Measurements from ENCODE around the gene HDGFL3.

DNA sequence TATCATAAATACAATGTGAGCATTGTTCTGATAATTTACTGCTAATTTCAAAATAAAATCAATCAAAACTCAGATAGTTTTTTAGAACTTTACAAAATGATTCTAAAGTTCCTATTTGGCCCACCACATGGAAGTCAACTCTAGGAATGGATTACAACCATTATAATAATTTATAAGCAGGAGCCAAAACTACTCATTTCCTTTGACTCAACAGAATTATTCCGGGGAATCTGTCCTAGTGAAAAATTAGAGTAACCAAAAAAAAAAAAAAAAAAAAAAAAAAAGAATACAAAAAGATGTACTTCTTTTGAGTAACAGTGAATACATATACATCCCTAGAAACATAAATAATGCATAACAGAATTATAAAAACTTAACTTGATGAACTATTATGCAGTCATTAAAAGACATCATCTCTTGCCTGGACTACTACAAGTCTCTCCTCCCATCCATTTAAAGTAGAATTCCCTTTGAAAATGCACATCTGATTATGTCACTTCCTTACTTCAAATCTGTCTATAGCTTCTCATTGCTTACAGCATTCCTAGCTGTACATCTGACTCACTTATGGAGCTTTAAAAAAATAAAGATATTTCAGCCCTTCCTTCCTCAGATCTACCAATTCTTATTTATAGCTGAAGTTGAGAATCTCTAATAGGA is 43.4 kb downstream of the HDGFL3 start:
- TF ChIP-seq CTCF (IDR thresholded peaks at IDR 0.05; ENCODE audit: extremely low read depth in 1 of 2, insufficient read depth in 1 of 2, low read depth in 1 of 2, low read length in 2 of 2) (no peak), POLR2A (IDR thresholded peaks at IDR 0.05; ENCODE audit: low read depth, low read length) (no peak), FOS (IDR thresholded peaks at IDR 0.05; ENCODE audit: borderline replicate concordance, insufficient read depth, low read length) (peak; percentile 81), JUN (IDR thresholded peaks at IDR 0.05; ENCODE audit: borderline replicate concordance, insufficient read depth, insufficient read length, low read depth) (peak; percentile 82), EZH2 (IDR thresholded peaks at IDR 0.05; ENCODE audit: borderline replicate concordance, low read depth, low read length, severe bottlenecking) (no peak), MYC (IDR thresholded peaks at IDR 0.05; ENCODE audit: low read depth, low read length) (no peak), POLR2AphosphoS5 (IDR thresholded peaks at IDR 0.05; ENCODE audit: insufficient read depth, low read depth, low read length) (peak; percentile 9), GATA2 (IDR thresholded peaks at IDR 0.05; ENCODE audit: insufficient read depth, insufficient read length, low read depth, low read length) (no peak)
- TF ChIP-seq, protein P1, sequence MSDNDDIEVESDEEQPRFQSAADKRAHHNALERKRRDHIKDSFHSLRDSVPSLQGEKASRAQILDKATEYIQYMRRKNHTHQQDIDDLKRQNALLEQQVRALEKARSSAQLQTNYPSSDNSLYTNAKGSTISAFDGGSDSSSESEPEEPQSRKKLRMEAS (IDR thresholded peaks at IDR 0.05; ENCODE audit: insufficient read depth, insufficient read length): no peak

All from endothelial cell of umbilical vein (primary cell).